OCI-LY7 (cell line): ENCODE results near the gene GNG14.

Source experiments
- CTCF ChIP-seq: fragments of 200-600 bp; sonication (generic); conservative IDR thresholded peaks from 2 replicates; pipeline ENCODE4 v1.5.1; 2014; ENCODE audit warnings: mild to moderate bottlenecking, antibody characterized with exemption, low read length, moderate library complexity, mixed read lengths
- EZH2phosphoT487 ChIP-seq: fragments of 200-600 bp; sonication (generic); IDR thresholded peaks from 2 replicates; pipeline ENCODE4 v1.6.1; 2018; ENCODE audit warnings: low read depth, borderline replicate concordance, mild to moderate bottlenecking, mixed run types, antibody characterized with exemption, low read length, moderate library complexity, mixed read lengths

GRCh38 chr19:12701596-12702282 lies 13.9 kb downstream of the GNG14 start:
- TF ChIP-seq CTCF: no peak
- TF ChIP-seq EZH2phosphoT487: no peak
